K562 (cell line): Measurements from ENCODE around the gene SPIB. TPM values are rescaled to one million over a fixed set of nuclear protein-coding genes. Genes with fewer than 3 reads are reported as not detected.

ENCODE experiments used
- BRD9 ChIP-seq: fragments of 450-650 bp; IDR thresholded peaks from 2 replicates; pipeline ENCODE4 v1.6.1; 2018; ENCODE audit warnings: low read depth; ENCODE audit not compliant: partially characterized antibody
- CAMTA2 ChIP-seq: fragments of 250-450 bp; sonication (Bioruptor Pico); conservative IDR thresholded peaks from 2 replicates; pipeline ENCODE4 v1.5.1; 2022
- HMG20A ChIP-seq: fragments of 450-650 bp; formaldehyde crosslinking; conservative IDR thresholded peaks from 2 replicates; pipeline ENCODE4 v1.4.0; 2020; ENCODE audit warnings: mild to moderate bottlenecking, mixed read lengths
- NR2C1 ChIP-seq, 2 experiments: fragments of 450-650 bp; IDR thresholded peaks; 2 replicates each; pipeline ENCODE4 v1.6.1; 2017; ENCODE audit warnings: mild to moderate bottlenecking in 2 of 2, antibody characterized with exemption in 1 of 2, inconsistent platforms in 1 of 2, missing compliant biosample characterization in 1 of 2, missing genetic modification characterization in 1 of 2
- RBM17 ChIP-seq: fragments of 200-400 bp; formaldehyde crosslinking; IDR thresholded peaks from 2 replicates; pipeline ENCODE4 v1.6.1; 2017; ENCODE audit warnings: low read depth, mild to moderate bottlenecking, low read length, borderline replicate concordance
- SIX5 ChIP-seq, 2 experiments: IDR thresholded peaks; 2 replicates each; pipeline ENCODE4 v1.6.1; 2011; ENCODE audit warnings: low read length in 2 of 2, borderline replicate concordance in 1 of 2, low read depth in 1 of 2, mild to moderate bottlenecking in 1 of 2, moderate library complexity in 1 of 2; ENCODE audit not compliant: insufficient read depth in 1 of 2
- TCF3 ChIP-seq: sonication (generic); formaldehyde crosslinking; IDR thresholded peaks from 2 replicates; pipeline ENCODE4 v1.4.0; 2020; ENCODE audit warnings: mild to moderate bottlenecking, missing genetic modification reagents
- WHSC1 ChIP-seq: IDR thresholded peaks from one replicate; pipeline ENCODE4 v1.6.1; 2012; ENCODE audit warnings: low read length, control low read depth, inconsistent platforms
- ZBTB8A ChIP-seq: fragments of 450-650 bp; IDR thresholded peaks from 2 replicates; pipeline ENCODE4 v1.6.1; 2018; ENCODE audit warnings: mild to moderate bottlenecking, moderate library complexity; ENCODE audit not compliant: partially characterized antibody
- polyA plus RNA-seq, 8 experiments: library from polyadenylated mRNA; depleted of rRNA in 4 of 8; stranded (reverse) in 5 of 8; unstranded in 3 of 8; fragments of >200 nt; fragmentation: Nextera tagmentation in 2 of 8; fragmentation: Illumina TruSeq in 1 of 8; extraction: Ambion mirVana in 2 of 8; extraction: Trizol in 1 of 8; gene quantifications; 2 replicates each; pipeline versions ENCODE4 v1.2.1 to v1.2.3, GENCODE V29; 2011 to 2014; ENCODE audit warnings: inconsistent platforms in 1 of 8, missing spikeins in 1 of 8
- total RNA-seq, 7 experiments: library from RNA; depleted of rRNA in 6 of 7; stranded (reverse); fragments of >200 nt in 6 of 7; fragmentation: Illumina TruSeq in 2 of 7; extraction: Trizol in 2 of 7; gene quantifications; 2 replicates each; pipeline versions ENCODE4 v1.2.1 to v1.2.3, GENCODE V29; 2011 to 2021; ENCODE audit warnings: low replicate concordance in 1 of 7
- TF ChIP-seq, protein P1 (sequence below), 2 experiments: fragments of 450-650 bp; IDR thresholded peaks; 2 replicates each; pipeline ENCODE4 v1.6.1; 2016; ENCODE audit warnings: mild to moderate bottlenecking in 2 of 2, borderline replicate concordance in 1 of 2, low read depth in 1 of 2, moderate library complexity in 1 of 2
- TF ChIP-seq, protein P2 (sequence below): fragments of 250-450 bp; sonication (Bioruptor Pico); IDR thresholded peaks from 2 replicates; pipeline ENCODE4 v1.8.0; 2021; ENCODE audit warnings: mild to moderate bottlenecking, moderate library complexity

Gene SPIB
- total and polyA plus RNA-seq, 9 of the 15 experiments (the other 6 are each of a cell fraction or from before 2014, with no cell fraction given), result 0.06 to 1.0 (median 0.43) TPM; not detected in 1

DNA sequence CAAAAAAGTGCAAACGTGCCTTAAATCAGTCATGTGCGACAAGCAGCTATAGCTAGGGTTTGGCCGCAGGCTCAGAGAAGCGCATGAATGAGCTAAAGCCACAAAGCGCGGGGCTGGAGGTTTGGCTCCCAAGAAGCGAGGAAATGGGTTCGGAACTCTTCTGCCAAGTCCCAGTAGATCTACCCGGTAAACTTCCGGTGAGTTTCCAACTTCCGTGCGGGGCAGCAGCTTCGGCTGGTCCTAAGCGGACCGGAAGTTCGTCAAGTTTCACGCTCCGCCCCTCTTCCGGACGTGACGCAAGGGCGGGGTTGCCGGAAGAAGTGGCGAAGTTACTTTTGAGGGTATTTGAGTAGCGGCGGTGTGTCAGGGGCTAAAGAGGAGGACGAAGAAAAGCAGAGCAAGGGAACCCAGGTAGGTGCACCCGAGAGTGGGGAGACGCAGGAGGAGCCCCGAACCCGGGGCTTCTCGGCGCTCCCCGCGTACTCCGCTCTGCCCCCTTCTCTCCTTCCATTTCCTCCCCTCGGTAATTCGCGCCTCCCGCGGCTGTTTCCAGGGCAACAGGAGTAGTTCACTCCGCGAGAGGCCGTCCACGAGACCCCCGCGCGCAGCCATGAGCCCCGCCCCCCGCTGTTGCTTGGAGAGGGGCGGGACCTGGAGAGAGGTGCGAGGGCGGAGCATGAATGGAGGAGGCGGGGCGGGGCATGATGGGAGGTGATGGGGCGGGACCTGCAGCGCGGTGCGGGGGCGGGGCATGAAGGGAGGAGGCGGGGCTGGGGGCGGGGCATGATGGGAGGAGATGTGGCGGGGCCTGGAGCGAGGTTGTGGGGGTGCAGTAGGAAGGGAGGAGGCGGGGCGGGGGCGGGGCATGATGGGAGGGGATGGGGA lies 42.3 kb upstream of the SPIB start, which contains the start of gene NR1H2 (continued):
- TF ChIP-seq, protein P1, sequence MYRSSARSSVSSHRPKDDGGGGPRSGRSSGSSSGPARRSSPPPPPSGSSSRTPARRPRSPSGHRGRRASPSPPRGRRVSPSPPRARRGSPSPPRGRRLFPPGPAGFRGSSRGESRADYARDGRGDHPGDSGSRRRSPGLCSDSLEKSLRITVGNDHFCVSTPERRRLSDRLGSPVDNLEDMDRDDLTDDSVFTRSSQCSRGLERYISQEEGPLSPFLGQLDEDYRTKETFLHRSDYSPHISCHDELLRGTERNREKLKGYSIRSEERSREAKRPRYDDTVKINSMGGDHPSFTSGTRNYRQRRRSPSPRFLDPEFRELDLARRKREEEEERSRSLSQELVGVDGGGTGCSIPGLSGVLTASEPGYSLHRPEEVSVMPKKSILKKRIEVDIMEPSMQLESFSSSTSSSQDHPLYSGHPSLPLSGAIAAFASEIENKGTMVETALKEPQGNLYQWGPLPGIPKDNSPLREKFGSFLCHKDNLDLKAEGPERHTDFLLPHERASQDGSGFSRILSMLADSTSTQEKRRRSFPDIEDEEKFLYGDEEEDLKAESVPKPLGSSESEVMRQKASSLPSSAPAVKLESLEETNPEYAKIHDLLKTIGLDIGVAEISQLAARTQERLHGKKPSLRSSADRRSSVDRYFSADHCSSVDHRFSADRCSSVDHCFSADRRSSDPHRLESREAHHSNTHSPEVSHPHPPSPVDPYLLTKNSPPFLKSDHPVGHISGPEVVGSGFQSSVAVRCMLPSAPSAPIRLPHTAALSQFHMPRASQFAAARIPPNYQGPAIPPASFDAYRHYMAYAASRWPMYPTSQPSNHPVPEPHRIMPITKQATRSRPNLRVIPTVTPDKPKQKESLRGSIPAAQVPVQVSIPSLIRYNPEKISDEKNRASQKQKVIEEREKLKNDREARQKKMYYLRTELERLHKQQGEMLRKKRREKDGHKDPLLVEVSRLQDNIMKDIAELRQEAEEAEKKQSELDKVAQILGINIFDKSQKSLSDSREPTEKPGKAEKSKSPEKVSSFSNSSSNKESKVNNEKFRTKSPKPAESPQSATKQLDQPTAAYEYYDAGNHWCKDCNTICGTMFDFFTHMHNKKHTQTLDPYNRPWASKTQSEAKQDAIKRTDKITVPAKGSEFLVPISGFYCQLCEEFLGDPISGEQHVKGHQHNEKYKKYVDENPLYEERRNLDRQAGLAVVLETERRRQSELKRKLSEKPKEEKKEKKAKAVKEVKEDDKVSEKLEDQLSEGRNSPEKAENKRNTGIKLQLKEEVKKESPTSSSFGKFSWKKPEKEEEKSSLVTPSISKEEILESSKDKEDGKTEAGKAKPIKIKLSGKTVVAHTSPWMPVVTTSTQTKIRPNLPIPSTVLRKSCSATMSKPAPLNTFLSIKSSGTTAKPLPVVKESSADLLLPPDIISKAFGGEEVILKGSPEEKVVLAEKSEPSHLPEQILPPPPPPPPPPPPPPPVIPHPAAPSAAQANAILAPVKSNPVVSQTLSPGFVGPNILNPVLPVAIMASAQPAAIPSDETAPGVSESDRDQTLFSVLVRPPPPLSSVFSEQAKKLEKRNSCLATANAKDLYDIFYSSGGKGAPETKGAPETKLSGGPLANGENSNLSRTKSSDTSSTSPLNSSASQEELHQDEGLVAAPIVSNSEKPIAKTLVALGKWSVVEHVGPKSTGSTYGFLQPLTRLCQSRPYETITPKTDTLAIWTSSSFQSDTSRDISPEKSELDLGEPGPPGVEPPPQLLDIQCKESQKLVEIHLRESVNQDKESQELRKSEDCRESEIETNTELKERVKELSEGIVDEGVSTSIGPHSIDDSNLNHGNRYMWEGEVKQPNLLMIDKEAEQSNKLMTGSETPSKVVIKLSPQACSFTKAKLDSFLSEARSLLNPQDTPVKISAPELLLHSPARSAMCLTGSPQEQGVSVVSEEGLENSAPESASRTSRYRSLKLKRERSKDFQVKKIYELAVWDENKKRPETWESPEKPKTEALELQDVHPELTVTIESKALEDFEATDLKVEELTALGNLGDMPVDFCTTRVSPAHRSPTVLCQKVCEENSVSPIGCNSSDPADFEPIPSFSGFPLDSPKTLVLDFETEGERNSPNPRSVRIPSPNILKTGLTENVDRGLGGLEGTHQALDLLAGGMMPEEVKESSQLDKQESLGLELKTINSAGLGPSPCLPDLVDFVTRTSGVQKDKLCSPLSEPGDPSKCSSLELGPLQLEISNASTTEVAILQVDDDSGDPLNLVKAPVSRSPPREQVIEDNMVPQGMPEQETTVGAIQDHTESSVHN (IDR thresholded peaks at IDR 0.05; ENCODE audit: borderline replicate concordance in 1 of 2, low read depth in 1 of 2), result no peak
- peak; percentile 67 to 76 for TF ChIP-seq SIX5 (IDR thresholded peaks at IDR 0.05; ENCODE audit: borderline replicate concordance in 1 of 2, insufficient read depth in 1 of 2, low read depth in 1 of 2, low read length in 2 of 2)
- peak; percentile 80 for TF ChIP-seq NR2C1 (IDR thresholded peaks at IDR 0.05)
- TF ChIP-seq NR2C1 (tag; IDR thresholded peaks at IDR 0.05), result peak; percentile 81
- no peak for TF ChIP-seq RBM17
- TF ChIP-seq CAMTA2 (CRISPR knock-in tag), result no peak
- TF ChIP-seq WHSC1, result no peak
- TF ChIP-seq TCF3, result no peak; the same call in 1 of the 2 replicates
- TF ChIP-seq, protein P2, sequence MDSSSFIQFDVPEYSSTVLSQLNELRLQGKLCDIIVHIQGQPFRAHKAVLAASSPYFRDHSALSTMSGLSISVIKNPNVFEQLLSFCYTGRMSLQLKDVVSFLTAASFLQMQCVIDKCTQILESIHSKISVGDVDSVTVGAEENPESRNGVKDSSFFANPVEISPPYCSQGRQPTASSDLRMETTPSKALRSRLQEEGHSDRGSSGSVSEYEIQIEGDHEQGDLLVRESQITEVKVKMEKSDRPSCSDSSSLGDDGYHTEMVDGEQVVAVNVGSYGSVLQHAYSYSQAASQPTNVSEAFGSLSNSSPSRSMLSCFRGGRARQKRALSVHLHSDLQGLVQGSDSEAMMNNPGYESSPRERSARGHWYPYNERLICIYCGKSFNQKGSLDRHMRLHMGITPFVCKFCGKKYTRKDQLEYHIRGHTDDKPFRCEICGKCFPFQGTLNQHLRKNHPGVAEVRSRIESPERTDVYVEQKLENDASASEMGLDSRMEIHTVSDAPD (CRISPR knock-in tag), result no peak
- TF ChIP-seq BRD9, result peak; percentile 82
- no peak for TF ChIP-seq HMG20A (CRISPR knock-in tag)
- TF ChIP-seq ZBTB8A, result no peak
